OCI-LY1 (cell line): ENCODE data around the gene HOXA3.

Source experiments
- H2AFZ ChIP-seq: fragments of 200-600 bp; sonication (generic), shearing (Covaris generic); 2 replicates; pipeline ENCODE4 v1.6.0; 2014; ENCODE audit warnings: antibody characterized with exemption, mild to moderate bottlenecking, low read length
- H3F3A ChIP-seq: fragments of 200-600 bp; sonication (generic), shearing (Covaris generic); 2 replicates; pipeline ENCODE4 v1.6.0; 2014; ENCODE audit warnings: mild to moderate bottlenecking, antibody characterized with exemption, low read length, moderate library complexity; ENCODE audit not compliant: insufficient read depth
- H3K27ac ChIP-seq: fragments of 200-600 bp; sonication (generic); 2 replicates; pipeline ENCODE4 v1.5.1; 2014; ENCODE audit warnings: low read length, mixed run types, mild to moderate bottlenecking, low read depth; ENCODE audit not compliant: poor library complexity, severe bottlenecking
- H3K27me3 ChIP-seq: fragments of 200-600 bp; sonication (generic); 2 replicates; pipeline ENCODE4 v1.6.0; 2014; ENCODE audit warnings: antibody characterized with exemption, mild to moderate bottlenecking, low read length, moderate library complexity; ENCODE audit not compliant: insufficient read depth
- H3K36me3 ChIP-seq: fragments of 200-600 bp; sonication (generic); 2 replicates; pipeline ENCODE4 v1.6.1; 2014; ENCODE audit warnings: mild to moderate bottlenecking, antibody characterized with exemption, low read length, moderate library complexity, mixed read lengths; ENCODE audit not compliant: insufficient read depth
- H3K4me1 ChIP-seq: fragments of 200-600 bp; sonication (generic); 2 replicates; pipeline ENCODE4 v1.5.1; 2014; ENCODE audit warnings: mild to moderate bottlenecking, low read length, moderate library complexity; ENCODE audit not compliant: insufficient read depth, severe bottlenecking
- H3K4me2 ChIP-seq: fragments of 200-600 bp; sonication (generic), shearing (Covaris generic); 2 replicates; pipeline ENCODE4 v1.6.1; 2014; ENCODE audit warnings: low read length
- H3K4me3 ChIP-seq: fragments of 200-600 bp; sonication (generic); 2 replicates; pipeline ENCODE4 v1.5.1; 2014; ENCODE audit warnings: low read length, low read depth, mild to moderate bottlenecking, mixed read lengths; ENCODE audit not compliant: poor library complexity, severe bottlenecking
- H3K79me2 ChIP-seq: fragments of 200-600 bp; shearing (Covaris generic); 2 replicates; pipeline ENCODE4 v1.6.1; 2016; ENCODE audit warnings: mixed run types, low read length, mixed read lengths; ENCODE audit not compliant: insufficient read depth
- H3K9ac ChIP-seq: fragments of 200-600 bp; sonication (generic), shearing (Covaris generic); 2 replicates; pipeline ENCODE4 v1.6.1; 2014; ENCODE audit warnings: mild to moderate bottlenecking, low read length, mixed read lengths
- H3K9me2 ChIP-seq: fragments of 200-600 bp; sonication (generic), shearing (Covaris generic); 2 replicates; pipeline ENCODE4 v1.6.1; 2014; ENCODE audit warnings: low read depth, mild to moderate bottlenecking, low read length, mixed read lengths
- H3K9me3 ChIP-seq: fragments of 200-600 bp; shearing (Covaris generic); 2 replicates; pipeline ENCODE4 v1.6.1; 2014; ENCODE audit warnings: low read length, mixed read lengths
- H4K20me1 ChIP-seq: fragments of 200-600 bp; sonication (generic), shearing (Covaris generic); 2 replicates; pipeline ENCODE4 v1.6.0; 2016; ENCODE audit warnings: mild to moderate bottlenecking, low read length; ENCODE audit not compliant: insufficient read depth
- CTCF ChIP-seq: fragments of 200-600 bp; sonication (generic), shearing (Covaris generic); IDR thresholded peaks from 2 replicates; pipeline ENCODE4 v1.5.1; 2017; ENCODE audit warnings: mild to moderate bottlenecking, antibody characterized with exemption, low read length, moderate library complexity, mixed read lengths
- EZH2 ChIP-seq: fragments of 200-600 bp; sonication (generic), shearing (Covaris generic); IDR thresholded peaks from 2 replicates; pipeline ENCODE4 v1.8.0; 2017; ENCODE audit warnings: borderline replicate concordance, mixed run types, mild to moderate bottlenecking, antibody characterized with exemption, low read length, moderate library complexity, mixed read lengths

Gene HOXA3

GRCh38 chr7:27095050-27095896, 57.1 kb downstream of the HOXA3 start:
- H3K4me3 ChIP-seq = peak overlapping the region; percentile 86
- H3K79me2 ChIP-seq = no peaks in the 10 kb centered on the region
- H3K27ac ChIP-seq = no peak overlapping the region
- H4K20me1 ChIP-seq = no peaks in the 10 kb centered on the region
- H3K4me1 ChIP-seq = peaks cover 17% of the 10 kb centered on the region
- H3K9me2 ChIP-seq = no peaks in the 10 kb centered on the region
- H3K9ac ChIP-seq = peak overlapping the region; percentile 62; the same call in 1 of the 2 replicates
- H3K4me2 ChIP-seq = peak overlapping the region; percentile 92
- H2AFZ ChIP-seq = peak overlapping the region; percentile 80; the same call in 1 of the 2 replicates
- 0 out of 2 replicates have a peak, but pooled peaks cover 4% of the 10 kb centered on the region for H3F3A ChIP-seq
- TF ChIP-seq EZH2 (no peak), CTCF (no peak)
- no peaks in the 10 kb centered on the region for H3K9me3 ChIP-seq
- H3K36me3 ChIP-seq = peaks cover 4% of the 10 kb centered on the region; the same call in 1 of the 2 replicates
- H3K27me3 ChIP-seq = no peaks in the 10 kb centered on the region

GRCh38 chr7:27094304-27095049, 57.9 kb downstream of the HOXA3 start:
- peak overlapping the region; percentile 92; the same call in 1 of the 2 replicates for H3K4me2 ChIP-seq

More at GRCh38 chr7:27094304-27095049, 57.9 kb downstream of the HOXA3 start:
- Histone ChIP-seq H3K27ac (no peak overlapping the region), H3K27me3 (no peaks in the 10 kb centered on the region), H3K9ac (no peak overlapping the region), H3K4me3 (peak overlapping the region; percentile 86), H3K4me1 (peaks cover 17% of the 10 kb centered on the region), H2AFZ (no peak overlapping the region), H3K36me3 (peaks cover 4% of the 10 kb centered on the region; the same call in 1 of the 2 replicates), H3K9me3 (no peaks in the 10 kb centered on the region), H4K20me1 (no peaks in the 10 kb centered on the region), H3K79me2 (no peaks in the 10 kb centered on the region), H3F3A (no peaks in the 10 kb centered on the region), H3K9me2 (no peaks in the 10 kb centered on the region)
- no peak for TF ChIP-seq EZH2
- no peak for TF ChIP-seq CTCF
